NCI-H510A treated with DMSO at 0.1 percent for 48 hours (cell line): ENCODE measurements around the gene GMCL2.

Source experiments
- DNase-seq: peaks from one replicate; lab custom pipeline; 2025; lab: John Stamatoyannopoulos, UW

GMCL2 gene

GRCh38 chr5:178137991-178138390 lies 49.2 kb downstream of the GMCL2 start:
- no peak for DNase-seq

GRCh38 chr5:178136990-178137389 lies 50.2 kb downstream of the GMCL2 start:
- DNase-seq = no peak
